Measurements from ENCODE around the gene IL17RB. TPM values are rescaled to one million over a fixed set of nuclear protein-coding genes. Genes with fewer than 3 reads are reported as not detected.

Gene IL17RB
- total and polyA plus RNA-seq, 2 of the 8 experiments (the other 6 are each of a cell fraction or from before 2014, with no cell fraction given), result 7.0 to 24.6 TPM

DNA sequence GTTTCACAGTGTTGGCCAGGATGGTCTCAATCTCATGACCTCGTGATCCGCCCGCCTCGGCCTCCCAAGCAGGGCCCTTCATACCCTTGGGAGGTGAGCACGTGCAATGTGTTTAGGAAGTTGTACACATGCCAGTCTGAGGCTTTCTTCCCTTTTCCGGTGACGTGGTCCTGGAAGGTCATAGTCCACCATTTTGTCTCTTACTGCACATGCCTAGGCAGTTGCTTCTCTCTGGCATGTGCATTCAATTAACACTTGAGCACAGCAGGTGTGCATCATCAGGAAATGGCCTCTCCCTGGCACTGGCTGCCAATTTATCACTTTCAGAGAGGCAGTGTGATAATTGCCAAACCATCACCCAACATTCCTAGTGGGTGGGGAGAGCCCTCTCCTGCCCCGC, 67.0 kb downstream of the IL17RB start:
- CTCF ChIA-PET (ENCODE audit: partially characterized antibody), result no interaction called here
- POLR2A ChIA-PET (ENCODE audit: partially characterized antibody), result no interaction called here
- DNase-seq (ENCODE audit: low read depth in 1 of 2, low spot score in 2 of 2) (no peak), FAIRE-seq (no peak)
- H2BK5ac ChIP-seq (ENCODE audit: low read depth, low read length), result no peak overlapping the region
- H2BK15ac ChIP-seq (ENCODE audit: low read length), result no peak overlapping the region
- no peak overlapping the region for H2AFZ ChIP-seq (ENCODE audit: low read length)
- no peak overlapping the region for H4K91ac ChIP-seq (replicated peaks; ENCODE audit: insufficient read length, low read length)
- no peak overlapping the region for H3K9ac ChIP-seq (replicated peaks in 1 of 4; ENCODE audit: extremely low read depth in 1 of 4, low read depth in 3 of 4, low read length in 3 of 4)
- H2BK120ac ChIP-seq (replicated peaks; ENCODE audit: low read depth, low read length), result no peak overlapping the region
- no peak overlapping the region for H2BK12ac ChIP-seq (ENCODE audit: low read depth, low read length)
- H3K4me3 ChIP-seq (ENCODE audit: extremely low read depth in 1 of 4, insufficient read depth in 2 of 4, low read depth in 3 of 4, low read length in 4 of 4), result no peak overlapping the region
- H3K56ac ChIP-seq (replicated peaks; ENCODE audit: insufficient read length, low read depth, low read length), result no peak overlapping the region
- H3K4me2 ChIP-seq (ENCODE audit: insufficient read depth in 1 of 2, low read depth in 2 of 2, low read length in 2 of 2), result no peak overlapping the region
- no peak overlapping the region for H4K5ac ChIP-seq (ENCODE audit: insufficient read length, low read depth, low read length)
- H3K36me3 ChIP-seq (ENCODE audit: control insufficient read depth in 2 of 4, insufficient read depth in 4 of 4, low read length in 3 of 4), result no peaks in the 10 kb centered on the region
- no peak overlapping the region for H3K23ac ChIP-seq (ENCODE audit: insufficient read length)
- H3K23me2 ChIP-seq (ENCODE audit: low read depth, low read length), result no peaks in the 10 kb centered on the region
- no peaks in the 10 kb centered on the region for H3K79me2 ChIP-seq (ENCODE audit: control insufficient read depth in 1 of 2, insufficient read depth in 2 of 2, low read length in 2 of 2)
- H4K8ac ChIP-seq (ENCODE audit: extremely low read depth, insufficient read depth, low read length), result no peak overlapping the region
- H3K9me3 ChIP-seq (ENCODE audit: insufficient read depth in 2 of 2, low read depth in 1 of 2, low read length in 1 of 2), result no peaks in the 10 kb centered on the region
- no peaks in the 10 kb centered on the region for H3K27me3 ChIP-seq (replicated peaks in 1 of 4; ENCODE audit: control insufficient read depth in 3 of 4, extremely low read depth in 1 of 4, insufficient read depth in 3 of 4, low read length in 3 of 4)
- no peaks in the 10 kb centered on the region for H3K79me1 ChIP-seq (ENCODE audit: low read depth, low read length)
- no peaks in the 10 kb centered on the region for H4K20me1 ChIP-seq (replicated peaks in 1 of 2; ENCODE audit: control insufficient read depth in 1 of 2, insufficient read depth in 2 of 2, low read length in 2 of 2)
- no peak overlapping the region for H3K18ac ChIP-seq (ENCODE audit: extremely low read depth, low read length)
- 88% methylated on average over 8 of the region's 8 CpGs; no CpG with 5 or more reads in 1 of the 2 experiments for WGBS, 2 experiments (ENCODE audit: extremely low coverage in 1 of 2, insufficient coverage in 1 of 2, insufficient read length in 1 of 2, insufficient replicate concordance in 2 of 2, low coverage in 1 of 2, low lambda C conversion rate in 2 of 2, missing lambda C conversion rate in 1 of 2)
- no peaks in the 10 kb centered on the region for H3K4me1 ChIP-seq (replicated peaks in 1 of 4; ENCODE audit: control insufficient read depth in 3 of 4, insufficient read depth in 4 of 4, low read length in 3 of 4)
- H3K27ac ChIP-seq (ENCODE audit: low read depth, low read length), result no peak overlapping the region
- no peak overlapping the region for H3K4ac ChIP-seq (replicated peaks; ENCODE audit: insufficient read length, low read depth, low read length)
- no peak overlapping the region for H3K14ac ChIP-seq (ENCODE audit: insufficient read length)
- no peak for TF ChIP-seq TBP (IDR thresholded peaks at IDR 0.05; ENCODE audit: low read depth, low read length)
- TF ChIP-seq CEBPB (IDR thresholded peaks at IDR 0.05; ENCODE audit: low read depth, low read length), result no peak
- TF ChIP-seq GABPA (IDR thresholded peaks at IDR 0.05; ENCODE audit: borderline replicate concordance, insufficient read depth, low read length), result no peak
- TF ChIP-seq JUN (IDR thresholded peaks at IDR 0.05; ENCODE audit: low read depth, low read length), result no peak
- no peak for TF ChIP-seq SIRT6 (IDR thresholded peaks at IDR 0.05; ENCODE audit: low read length)
- no peak for TF ChIP-seq FOSL1 (IDR thresholded peaks at IDR 0.05; ENCODE audit: insufficient read depth, low read depth, low read length)
- no peak for TF ChIP-seq POLR2A (IDR thresholded peaks at IDR 0.05; ENCODE audit: control extremely low read depth in 1 of 2, low read depth in 2 of 2, low read length in 2 of 2)
- no peak overlapping the region for H2AK5ac ChIP-seq (ENCODE audit: low read depth, low read length)
- no peak overlapping the region for H2BK20ac ChIP-seq (ENCODE audit: low read length)
